ENCODE measurements around the gene SKIC2. TPM values are rescaled to one million over a fixed set of nuclear protein-coding genes. Genes with fewer than 3 reads are reported as not detected.

Gene SKIC2
- total and polyA plus RNA-seq, 2 of the 4 experiments (the other 2 are of a cell fraction) = 30.6 to 46.0 TPM

GRCh38 chr6:31970604-31971271 is 11.8 kb downstream of the SKIC2 start:
- no peak for ATAC-seq (ENCODE audit: low read depth)
- Histone ChIP-seq H2AFZ (replicated peaks; ENCODE audit: low read length, poor library complexity) (no peak overlapping the region), H3K4ac (ENCODE audit: low read depth, low read length) (peak overlapping the region; percentile 93), H2AK5ac (ENCODE audit: low read depth, low read length) (peak overlapping the region; percentile 66; the same call in 1 of the 2 replicates), H4K20me1 (ENCODE audit: insufficient read depth, low read length) (no peaks in the 10 kb centered on the region), H2BK120ac (ENCODE audit: low read depth, low read length) (no peak overlapping the region), H3K56ac (ENCODE audit: extremely low read depth, insufficient read depth, low read length) (no peak overlapping the region), H3K9ac (ENCODE audit: low read depth, low read length) (peak overlapping the region; percentile 90), H3K4me2 (ENCODE audit: low read depth, low read length) (peak overlapping the region; percentile 61), H3K18ac (ENCODE audit: low read depth, low read length) (no peak overlapping the region), H4K8ac (ENCODE audit: low read depth in 2 of 2, low read length in 2 of 2) (peak overlapping the region; percentile 98 to 99), H3K23ac (ENCODE audit: low read depth, low read length) (peak overlapping the region; percentile 80; the same call in 1 of the 2 replicates), H3K9me3 (ENCODE audit: control insufficient read depth, insufficient read depth, low read length) (no peaks in the 10 kb centered on the region), H2BK15ac (ENCODE audit: low read depth, low read length) (no peak overlapping the region), H3K36me3 (ENCODE audit: control insufficient read depth, insufficient read depth, low read length) (peaks cover 43% of the 10 kb centered on the region), H3K9me1 (ENCODE audit: insufficient read depth, low read length) (peaks cover 6% of the 10 kb centered on the region; the same call in 1 of the 2 replicates), H3K27ac (ENCODE audit: insufficient read depth, low read length) (peak overlapping the region; percentile 93), H3K79me1 (ENCODE audit: low read depth in 1 of 2, low read length in 2 of 2) (peaks cover 19 to 52% of the 10 kb centered on the region in 2 experiments), H3K14ac (replicated peaks; ENCODE audit: low read depth, low read length) (no peak overlapping the region), H4K5ac (ENCODE audit: low read depth, low read length) (peak overlapping the region; percentile 67; the same call in 1 of the 2 replicates), H4K91ac (ENCODE audit: insufficient read depth, low read depth, low read length) (peak overlapping the region; percentile 97; the same call in 1 of the 2 replicates), H2BK20ac (ENCODE audit: low read depth, low read length) (no peak overlapping the region), H3K4me1 (ENCODE audit: control insufficient read depth, insufficient read depth, low read length) (peaks cover 11% of the 10 kb centered on the region), H3K4me3 (ENCODE audit: insufficient read depth, low read depth, low read length) (peak overlapping the region; percentile 60), H2AK9ac (replicated peaks; ENCODE audit: low read depth, low read length, poor library complexity) (peak overlapping the region; percentile 85), H3K27me3 (ENCODE audit: control insufficient read depth, insufficient read depth, low read length) (no peaks in the 10 kb centered on the region), H2BK5ac (ENCODE audit: low read depth, low read length, poor library complexity, severe bottlenecking) (no peak overlapping the region)
- WGBS, 2 experiments (ENCODE audit: extremely low coverage in 2 of 2, insufficient read length in 1 of 2) = 97% methylated on average over 7 of the region's 18 CpGs; no CpG with 5 or more reads in 1 of the 2 experiments
- BruUV-seq (replicated peaks) = no TSS peak
- CTCF ChIA-PET = no interaction called here
- dilution Hi-C loops (cut with HindIII; ENCODE audit: low sequenced_read_pairs, unreplicated experiment) (no loop called here), in situ Hi-C loops (cut with MboI; ENCODE audit: low sequenced_read_pairs) (loop anchor here (10.0 kb wide), 2 partner anchors 144 to 204 kb away; partner anchors contain the start of genes AGPAT1 and RNF5), intact Hi-C loops (cut with micrococcal nuclease) (no loop called here)
- POLR2A ChIA-PET (ENCODE audit: unreplicated experiment) = interaction anchor here (1.8 kb wide), 1 partner anchor 12 kb away, joined by 10 read pairs; the partner anchor contains the start of genes NELFE and SKIC2
- DNase-seq = no peak
- no peak for TF ChIP-seq CHD1 (IDR thresholded peaks at IDR 0.05; ENCODE audit: low read depth, low read length)
- TF ChIP-seq CEBPB (IDR thresholded peaks at IDR 0.05; ENCODE audit: low read depth, low read length) = no peak
- no peak for TF ChIP-seq NFE2L2 (IDR thresholded peaks at IDR 0.05; ENCODE audit: low read depth, low read length)
- TF ChIP-seq FOS (IDR thresholded peaks at IDR 0.05; ENCODE audit: low read depth, low read length) = no peak
- TF ChIP-seq RFX5 (IDR thresholded peaks at IDR 0.05; ENCODE audit: low read depth, low read length) = no peak
- TF ChIP-seq MAFK (IDR thresholded peaks at IDR 0.05; ENCODE audit: low read depth, low read length) = no peak
- TF ChIP-seq CTCF (conservative IDR thresholded peaks at IDR 0.05; ENCODE audit: low read depth, low read length) = no peak
- no peak for TF ChIP-seq MXI1 (IDR thresholded peaks at IDR 0.05; ENCODE audit: borderline replicate concordance, low read depth, low read length)
- no peak for TF ChIP-seq RCOR1 (IDR thresholded peaks at IDR 0.05; ENCODE audit: insufficient replicate concordance, low read length)
- no peak for TF ChIP-seq MAZ (IDR thresholded peaks at IDR 0.05; ENCODE audit: borderline replicate concordance, low read depth, low read length)
- no peak for TF ChIP-seq RAD21 (IDR thresholded peaks at IDR 0.05; ENCODE audit: low read length)
- TF ChIP-seq SMC3 (IDR thresholded peaks at IDR 0.05; ENCODE audit: low read depth, low read length) = no peak
- TF ChIP-seq BHLHE40 (IDR thresholded peaks at IDR 0.05; ENCODE audit: low read depth, low read length) = no peak
- no peak for TF ChIP-seq USF2 (IDR thresholded peaks at IDR 0.05; ENCODE audit: low read depth, low read length)
